Neutrophil (primary cell): ENCODE measurements around the gene RNF32.

ENCODE experiments used
- H3K27ac ChIP-seq: fragments of 200-600 bp; sonication (generic); 2 replicates; pipeline ENCODE4 v1.5.1; 2016; ENCODE audit warnings: mild to moderate bottlenecking, moderate library complexity
- H3K27me3 ChIP-seq: fragments of 200-600 bp; sonication (generic); 2 replicates; pipeline ENCODE4 v1.6.0; 2016; ENCODE audit warnings: mild to moderate bottlenecking
- H3K36me3 ChIP-seq: fragments of 200-600 bp; sonication (generic); 2 replicates; pipeline ENCODE4 v1.5.1; 2017
- H3K4me1 ChIP-seq, 2 experiments: fragments of 200-600 bp in 1 of 2; sonication (generic) in 1 of 2; 1 replicate in 1 of 2; 2 replicates in 1 of 2; pipeline versions ENCODE4 v1.5.1 to v1.6.1; 2013 to 2016; ENCODE audit warnings: low read depth in 1 of 2, low read length in 1 of 2, mild to moderate bottlenecking in 1 of 2, moderate library complexity in 1 of 2; ENCODE audit not compliant: control insufficient read depth in 1 of 2, insufficient read depth in 1 of 2
- H3K4me3 ChIP-seq, 2 experiments: fragments of 200-600 bp in 1 of 2; sonication (generic) in 1 of 2; 1 replicate in 1 of 2; 2 replicates in 1 of 2; pipeline ENCODE4 v1.5.1; 2013 to 2016; ENCODE audit warnings: low read depth in 1 of 2, low read length in 1 of 2, mild to moderate bottlenecking in 1 of 2, moderate library complexity in 1 of 2
- H3K9me3 ChIP-seq: fragments of 200-600 bp; sonication (generic); 2 replicates; pipeline ENCODE4 v1.5.1; 2016
- TF ChIP-seq, protein P1 (sequence below): fragments of 200-600 bp; sonication (generic); IDR thresholded peaks from 2 replicates; pipeline ENCODE4 v1.5.1; 2016; ENCODE audit warnings: antibody characterized with exemption

Gene RNF32

GRCh38 chr7:156676263-156676662, 35.7 kb downstream of the RNF32 start:
- Histone ChIP-seq H3K4me1 (no peaks in the 10 kb centered on the region), H3K36me3 (peaks cover 97% of the 10 kb centered on the region), H3K27ac (no peak overlapping the region), H3K9me3 (no peaks in the 10 kb centered on the region), H3K27me3 (no peaks in the 10 kb centered on the region), H3K4me3 (no peak overlapping the region)
- TF ChIP-seq, protein P1, sequence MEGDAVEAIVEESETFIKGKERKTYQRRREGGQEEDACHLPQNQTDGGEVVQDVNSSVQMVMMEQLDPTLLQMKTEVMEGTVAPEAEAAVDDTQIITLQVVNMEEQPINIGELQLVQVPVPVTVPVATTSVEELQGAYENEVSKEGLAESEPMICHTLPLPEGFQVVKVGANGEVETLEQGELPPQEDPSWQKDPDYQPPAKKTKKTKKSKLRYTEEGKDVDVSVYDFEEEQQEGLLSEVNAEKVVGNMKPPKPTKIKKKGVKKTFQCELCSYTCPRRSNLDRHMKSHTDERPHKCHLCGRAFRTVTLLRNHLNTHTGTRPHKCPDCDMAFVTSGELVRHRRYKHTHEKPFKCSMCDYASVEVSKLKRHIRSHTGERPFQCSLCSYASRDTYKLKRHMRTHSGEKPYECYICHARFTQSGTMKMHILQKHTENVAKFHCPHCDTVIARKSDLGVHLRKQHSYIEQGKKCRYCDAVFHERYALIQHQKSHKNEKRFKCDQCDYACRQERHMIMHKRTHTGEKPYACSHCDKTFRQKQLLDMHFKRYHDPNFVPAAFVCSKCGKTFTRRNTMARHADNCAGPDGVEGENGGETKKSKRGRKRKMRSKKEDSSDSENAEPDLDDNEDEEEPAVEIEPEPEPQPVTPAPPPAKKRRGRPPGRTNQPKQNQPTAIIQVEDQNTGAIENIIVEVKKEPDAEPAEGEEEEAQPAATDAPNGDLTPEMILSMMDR: no peak

DNA sequence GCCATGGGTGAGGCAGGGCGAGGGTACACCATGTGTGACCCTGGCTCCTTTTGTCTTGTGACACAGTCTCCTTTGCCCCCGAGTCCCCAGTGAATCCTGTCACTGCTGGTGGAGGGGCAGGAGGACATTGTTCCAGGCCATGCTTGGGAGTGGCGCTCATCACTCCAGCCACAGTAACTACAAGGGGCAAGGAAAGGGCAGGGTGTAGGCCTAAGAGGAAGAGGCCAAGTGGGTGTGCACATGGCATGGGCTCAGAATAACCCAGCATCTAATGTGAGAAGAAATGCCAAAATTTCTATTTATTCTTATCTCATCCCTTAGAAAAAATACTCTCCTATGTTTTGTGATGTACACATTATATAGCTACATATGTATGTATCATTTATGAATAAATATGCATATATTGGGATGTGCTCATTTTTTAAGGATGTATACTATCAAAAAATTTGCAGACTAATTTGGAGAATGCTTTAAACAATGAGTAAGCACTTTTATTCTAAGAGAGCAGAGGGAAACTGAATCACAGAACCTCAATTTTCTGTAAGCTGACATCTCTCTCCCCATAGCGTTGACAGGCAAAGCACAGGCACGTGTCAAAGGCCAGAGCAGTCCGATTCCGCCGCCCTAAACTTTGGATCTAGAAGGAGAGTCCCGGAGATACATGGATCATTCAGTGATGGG, 36.9 kb downstream of the RNF32 start:
- no peaks in the 10 kb centered on the region for H3K4me1 ChIP-seq
- H3K9me3 ChIP-seq: no peaks in the 10 kb centered on the region
- H3K27me3 ChIP-seq: no peaks in the 10 kb centered on the region
- no peak overlapping the region for H3K27ac ChIP-seq
- TF ChIP-seq, protein P1: no peak
- peaks cover 97% of the 10 kb centered on the region for H3K36me3 ChIP-seq
- no peak overlapping the region for H3K4me3 ChIP-seq

DNA sequence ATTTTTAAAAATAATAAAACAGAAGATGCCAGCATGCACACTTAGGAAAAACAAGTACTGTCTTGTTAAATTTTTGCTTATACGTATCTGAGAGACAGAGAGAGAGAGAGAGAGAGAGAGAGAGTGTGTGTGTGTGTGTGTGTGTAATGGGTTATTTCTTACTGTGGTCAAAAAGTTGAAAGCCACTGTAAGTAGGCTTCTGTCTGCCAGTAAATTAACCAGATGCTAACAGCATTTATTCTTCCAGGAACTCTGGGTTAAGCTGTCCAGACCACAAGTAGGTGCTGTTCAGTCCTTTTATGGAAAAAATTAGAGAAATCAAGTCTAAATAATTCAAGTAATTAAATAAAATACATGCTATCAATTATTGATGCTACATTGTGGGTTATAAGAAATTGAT, 39.7 kb downstream of the RNF32 start:
- H3K9me3 ChIP-seq: no peaks in the 10 kb centered on the region
- H3K36me3 ChIP-seq: peaks cover 93% of the 10 kb centered on the region
- H3K27me3 ChIP-seq: no peaks in the 10 kb centered on the region
- TF ChIP-seq, protein P1: no peak
- no peak overlapping the region for H3K27ac ChIP-seq
- H3K4me3 ChIP-seq: no peak overlapping the region
- H3K4me1 ChIP-seq: no peaks in the 10 kb centered on the region

DNA sequence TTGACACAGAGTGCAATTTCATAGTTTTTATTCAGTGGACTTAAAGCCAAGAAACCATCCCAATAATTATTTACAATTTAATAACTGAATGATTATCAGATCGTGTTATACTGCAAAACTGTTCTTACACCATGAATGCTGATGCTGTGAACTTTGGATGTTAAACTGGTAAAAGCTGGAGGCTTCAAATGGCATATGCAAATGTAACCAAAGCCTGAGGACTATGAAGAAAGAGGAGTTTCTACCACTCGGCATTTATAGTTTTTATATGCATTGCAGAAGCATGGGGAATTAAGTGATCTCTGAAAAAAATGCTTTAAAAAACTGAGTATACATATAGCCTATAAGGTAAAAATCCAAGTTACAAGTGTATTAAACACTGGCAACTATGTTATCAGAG, 42.4 kb downstream of the RNF32 start:
- Histone ChIP-seq H3K27me3 (no peaks in the 10 kb centered on the region), H3K9me3 (no peaks in the 10 kb centered on the region), H3K4me1 (no peaks in the 10 kb centered on the region), H3K36me3 (peaks cover 66% of the 10 kb centered on the region), H3K4me3 (no peak overlapping the region), H3K27ac (no peak overlapping the region)
- TF ChIP-seq, protein P1: no peak

DNA sequence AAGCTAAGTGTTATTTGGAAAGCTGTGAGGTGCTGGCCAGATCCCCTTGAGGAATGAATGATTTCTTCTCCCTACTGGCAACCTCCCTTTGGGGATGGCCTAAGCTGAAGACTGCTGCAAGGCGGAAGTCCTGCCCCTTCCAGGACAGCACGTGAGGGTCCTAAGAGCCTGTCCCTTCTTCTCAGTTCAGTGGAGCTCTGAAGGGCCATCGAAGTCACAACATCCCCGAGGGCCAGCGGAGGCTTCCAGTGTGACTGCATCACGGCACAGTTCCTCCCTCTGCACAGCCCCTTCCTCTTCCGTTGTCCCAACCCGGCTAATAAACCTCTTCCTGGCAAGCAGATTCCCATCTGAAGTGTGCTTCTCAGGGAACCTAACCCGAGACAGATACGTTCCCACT, 43.7 kb downstream of the RNF32 start:
- H3K36me3 ChIP-seq: peaks cover 53% of the 10 kb centered on the region
- H3K4me3 ChIP-seq: no peak overlapping the region
- no peaks in the 10 kb centered on the region for H3K27me3 ChIP-seq
- no peak overlapping the region for H3K27ac ChIP-seq
- H3K4me1 ChIP-seq: no peaks in the 10 kb centered on the region
- H3K9me3 ChIP-seq: no peaks in the 10 kb centered on the region
- TF ChIP-seq, protein P1: no peak
